NCI-H526 treated with DMSO at 0.1 percent for 48 hours (cell line): ENCODE measurements around the gene CDK6.

Experiments used
- DNase-seq: peaks from one replicate; lab custom pipeline; 2025; lab: John Stamatoyannopoulos, UW

CDK6 gene

DNA sequence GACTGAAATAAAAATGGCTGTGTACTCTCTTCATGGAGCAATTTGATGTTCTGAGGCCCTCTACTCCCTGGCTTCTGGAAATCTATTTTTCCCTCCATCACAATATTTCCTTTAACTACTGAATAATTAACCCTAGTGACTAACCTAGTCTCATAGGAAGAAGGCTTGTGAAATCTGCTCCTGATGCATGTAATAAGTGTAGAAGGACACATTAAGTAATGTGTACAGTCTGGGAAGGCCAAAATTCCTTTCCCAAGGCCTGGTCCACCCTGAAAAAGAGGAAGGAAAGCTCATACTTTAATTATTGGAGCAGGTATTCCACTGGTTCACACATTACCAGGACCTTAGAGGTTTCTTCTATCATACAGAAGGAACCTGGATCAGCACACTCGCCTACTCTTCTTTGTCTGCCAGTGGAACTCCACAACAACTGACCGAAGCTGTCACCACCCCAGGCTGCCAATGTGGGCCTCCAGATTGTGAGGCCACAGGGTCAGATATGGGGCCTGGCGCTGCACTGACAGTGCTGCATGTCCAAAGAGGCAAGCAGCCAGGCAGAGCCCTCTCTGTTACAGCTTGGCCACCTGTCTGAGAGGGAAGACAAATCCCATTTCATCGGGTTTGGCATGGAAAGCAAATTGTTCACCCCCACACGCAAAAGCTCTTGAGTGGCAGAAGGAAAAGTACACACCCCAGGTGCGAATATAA, 191.8 kb downstream of the CDK6 start:
- no peak for DNase-seq

DNA sequence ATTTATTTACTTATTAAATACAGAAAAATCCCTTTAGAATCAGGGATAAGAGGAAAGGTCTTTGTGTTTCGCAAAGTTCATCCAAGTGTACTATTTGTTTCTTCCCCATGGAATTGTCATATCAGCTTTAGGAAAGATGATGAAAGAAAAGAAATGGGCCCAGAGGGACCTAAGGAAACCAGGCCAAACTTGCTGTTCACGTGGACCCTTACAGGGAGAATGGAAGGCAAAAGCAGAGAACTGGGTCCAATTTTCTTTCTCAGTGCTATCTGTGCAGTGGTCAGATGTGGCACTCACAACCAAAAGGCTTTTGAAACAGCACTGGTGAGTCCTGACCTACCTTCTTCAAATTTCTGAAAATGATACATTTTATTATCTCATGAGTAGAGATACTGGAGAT, 192.6 kb downstream of the CDK6 start:
- DNase-seq, result no peak

DNA sequence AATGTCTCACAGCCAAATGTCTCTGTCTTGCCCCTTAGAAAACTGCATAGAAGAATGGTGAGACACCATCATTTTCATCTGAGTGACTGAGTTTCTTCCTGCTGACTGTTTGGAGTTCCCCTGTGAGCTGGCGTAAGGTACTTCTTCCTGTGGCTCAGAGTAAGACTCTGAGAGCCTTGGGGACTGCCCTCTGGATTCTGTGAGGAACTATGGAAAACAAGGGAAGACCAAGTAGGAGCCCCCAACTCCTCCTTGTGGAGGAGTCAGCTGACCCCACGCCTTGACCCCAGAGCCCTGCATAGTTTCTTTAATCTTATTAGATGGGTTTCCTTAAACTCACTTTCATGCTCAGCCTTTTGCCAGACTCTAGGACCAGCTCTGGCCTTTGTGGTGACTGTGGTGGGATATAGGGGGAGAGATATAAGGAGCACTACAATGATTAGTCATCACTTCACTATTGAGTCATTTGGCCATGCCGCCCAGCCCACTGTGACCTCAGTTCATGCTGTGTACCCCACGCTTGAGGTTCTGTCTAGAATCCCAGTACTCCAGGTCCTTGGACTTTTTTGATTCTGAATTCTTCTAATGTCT, 194.4 kb downstream of the CDK6 start:
- DNase-seq, result no peak

DNA sequence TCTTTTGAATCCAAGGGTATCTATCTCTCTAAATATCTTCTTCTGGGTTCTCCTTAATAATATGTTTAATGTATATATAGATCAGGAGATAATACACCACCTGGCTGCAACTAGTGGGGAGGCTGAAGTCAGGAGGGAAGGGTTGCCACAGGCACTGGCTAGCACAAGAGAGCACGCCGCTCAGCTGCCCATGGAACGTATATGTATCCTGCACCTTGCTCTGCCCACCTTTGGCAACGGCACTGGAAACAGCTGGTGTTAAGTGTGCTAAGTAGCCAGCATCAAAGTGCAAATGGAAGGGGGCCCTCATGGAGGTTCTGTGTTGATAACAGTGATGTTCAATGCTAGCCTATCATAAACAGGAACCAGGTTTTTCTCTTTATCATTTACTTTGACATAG, 196.4 kb downstream of the CDK6 start:
- no peak for DNase-seq

DNA sequence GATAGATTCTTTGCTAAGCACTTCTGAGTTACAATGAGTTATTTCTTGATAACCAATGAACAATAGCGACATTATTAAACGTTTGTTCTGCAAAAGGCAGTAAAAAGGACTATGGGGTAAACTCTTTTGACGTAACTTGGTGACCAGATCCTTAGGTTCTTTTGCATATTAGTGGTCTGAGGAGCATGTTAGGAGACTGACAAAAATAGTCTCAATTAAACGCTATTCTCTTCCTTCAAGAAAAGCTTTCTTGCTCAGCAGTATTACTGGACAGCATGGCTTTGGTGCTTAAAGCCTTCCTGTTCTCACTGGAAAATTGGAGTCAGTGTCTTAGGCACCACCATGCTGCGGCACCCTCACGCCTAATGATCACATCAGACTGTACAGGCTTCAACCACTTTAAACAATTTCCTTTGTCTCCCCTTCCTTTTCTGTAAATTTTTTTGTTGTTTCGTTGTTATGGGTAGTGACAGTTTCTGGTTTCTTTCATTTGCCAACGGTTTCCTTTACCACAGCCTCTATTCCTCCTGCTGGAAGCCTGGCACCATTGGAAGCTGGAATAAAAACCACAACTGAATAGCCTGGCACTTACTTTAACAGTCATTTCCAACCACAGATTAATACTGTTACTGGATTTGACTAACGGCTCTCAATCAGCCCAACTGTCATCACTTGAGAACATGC, 197.0 kb downstream of the CDK6 start:
- no peak for DNase-seq

DNA sequence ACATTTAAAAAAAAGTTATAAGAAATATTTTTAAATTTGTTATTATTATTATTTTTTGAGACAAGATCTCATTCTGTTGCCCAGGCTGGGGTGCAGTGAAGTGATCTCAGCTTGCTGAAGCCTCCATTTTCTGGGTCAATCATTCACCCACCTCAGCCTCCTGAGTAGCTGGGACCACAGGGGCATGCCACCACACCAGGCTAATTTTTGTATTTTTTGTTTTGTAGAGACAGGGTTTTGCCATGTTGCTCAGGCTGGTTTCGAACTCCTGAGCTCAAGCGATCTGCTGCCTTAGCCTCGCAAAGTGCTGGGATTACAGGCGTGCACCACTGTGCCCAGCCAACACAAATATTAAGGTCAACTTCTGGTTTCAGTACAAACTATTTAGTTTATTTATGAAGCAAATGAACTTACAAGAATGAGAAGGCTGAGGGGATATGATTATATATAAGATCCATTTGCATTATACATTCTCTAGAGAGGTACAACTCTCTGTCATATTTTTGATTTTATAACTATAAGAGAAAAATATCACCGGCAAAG, 200.3 kb downstream of the CDK6 start:
- DNase-seq, result no peak

DNA sequence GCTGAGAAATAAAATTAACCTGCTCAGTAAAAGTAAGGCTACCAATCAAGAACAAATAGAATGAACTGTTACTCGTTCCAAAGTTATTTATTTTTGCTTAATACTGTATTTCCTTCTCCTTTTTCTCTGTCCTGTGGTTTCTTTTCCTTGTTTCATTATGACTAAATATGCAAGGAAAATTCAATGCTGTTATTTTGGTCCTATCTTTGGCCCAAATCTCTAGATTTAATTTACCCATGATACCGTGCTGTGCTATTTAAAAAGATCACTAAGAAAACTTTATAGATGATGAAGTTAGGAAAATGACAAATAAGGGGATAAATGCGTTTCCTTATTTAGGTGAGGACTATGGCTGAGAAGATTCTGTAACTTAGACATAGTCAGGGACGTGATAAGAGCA, 200.8 kb downstream of the CDK6 start:
- no peak for DNase-seq

DNA sequence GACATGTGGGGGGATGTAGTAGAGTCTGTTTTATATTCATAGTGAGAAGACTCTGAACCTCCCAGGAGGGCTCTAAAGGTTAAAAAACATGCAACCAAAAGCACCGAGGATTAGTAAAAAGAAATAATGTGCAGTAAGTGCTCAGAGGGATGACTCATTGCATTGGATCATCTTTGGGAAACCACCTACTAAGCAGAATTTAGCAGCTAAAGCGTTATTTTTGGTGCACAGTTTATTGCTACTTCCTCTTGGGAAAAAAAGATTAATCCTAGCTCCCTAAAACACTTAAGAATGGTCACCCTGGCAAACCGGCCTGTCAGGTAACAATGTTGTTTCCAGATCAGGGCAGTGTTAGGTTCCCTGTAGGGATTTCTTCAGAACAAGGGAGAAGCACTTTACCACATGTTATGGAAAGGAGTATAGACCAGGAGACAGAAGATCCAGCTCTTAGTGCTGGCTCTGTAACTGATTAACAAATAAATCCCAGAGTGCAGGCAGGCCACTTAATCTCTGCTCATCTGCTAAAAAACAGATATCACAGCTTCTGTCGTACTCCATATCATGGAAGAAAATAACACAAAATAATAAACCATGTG, 201.4 kb downstream of the CDK6 start:
- DNase-seq, result no peak

DNA sequence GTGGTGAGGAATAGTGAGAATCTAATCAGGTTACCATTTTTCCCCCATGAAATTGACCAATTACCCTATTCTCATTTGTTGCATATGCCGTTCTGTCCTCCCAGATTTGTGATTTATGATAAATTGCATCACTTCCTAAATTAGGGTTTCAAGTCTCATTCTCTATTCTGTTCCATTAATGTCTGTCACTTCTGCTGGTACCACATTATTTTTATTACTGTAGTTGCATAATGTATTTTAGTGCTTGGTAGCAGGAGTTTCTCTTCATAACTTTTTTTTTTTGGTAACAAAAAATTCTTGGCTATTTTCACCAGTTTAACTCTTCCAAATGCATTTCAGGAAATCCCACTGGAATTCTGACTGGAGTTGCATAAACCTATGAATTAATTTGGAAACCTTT, 202.2 kb downstream of the CDK6 start:
- DNase-seq, result no peak

DNA sequence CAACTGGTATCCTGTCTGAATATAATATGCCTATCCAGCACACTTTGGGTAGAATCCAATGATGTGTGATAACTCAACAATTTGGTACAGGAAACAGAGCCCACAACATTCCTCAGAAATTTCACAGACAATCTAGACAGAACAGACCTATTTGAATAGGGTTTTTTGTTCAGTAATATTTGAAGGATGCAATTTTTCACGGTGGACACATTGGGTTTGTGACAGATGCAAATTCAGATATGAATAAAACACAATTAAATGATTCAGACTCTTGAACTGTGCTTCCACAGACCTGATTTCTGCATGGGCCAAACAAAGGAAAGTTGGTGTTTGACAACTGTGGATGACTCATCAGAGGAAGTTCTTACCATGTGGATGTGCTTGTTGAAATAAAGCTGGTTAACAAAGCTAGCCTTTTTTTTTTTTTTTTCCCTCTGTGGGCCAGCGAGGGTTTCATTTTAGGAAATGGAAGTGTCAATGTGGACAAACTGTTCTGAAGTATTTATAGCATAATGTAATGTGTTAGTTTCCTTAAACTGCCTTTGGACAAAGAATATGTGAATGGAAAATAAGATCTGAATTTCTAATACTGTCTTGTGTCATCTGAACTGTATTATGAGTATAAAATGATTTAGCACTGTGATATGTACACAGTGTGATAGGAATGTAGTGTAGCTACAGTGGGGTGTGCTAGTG, 203.0 kb downstream of the CDK6 start:
- no peak for DNase-seq

DNA sequence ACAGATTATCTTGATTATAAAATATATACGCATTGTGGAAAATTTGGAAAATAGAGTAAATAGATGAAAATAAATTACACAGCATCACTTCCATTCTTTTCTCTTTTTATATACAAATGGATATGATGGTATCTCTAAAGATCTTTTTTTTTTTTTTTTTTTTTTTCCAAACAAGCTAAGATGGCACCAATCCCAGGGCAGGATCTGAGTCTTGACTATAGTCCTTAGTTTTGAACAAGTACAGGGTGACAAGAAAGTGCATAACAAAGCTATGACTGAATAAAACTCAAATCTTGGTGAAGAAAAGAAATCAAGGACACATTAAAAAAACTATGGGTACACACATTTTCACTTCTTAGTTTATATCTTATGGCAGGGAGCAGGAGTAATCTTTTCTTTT, 203.6 kb downstream of the CDK6 start:
- DNase-seq, result no peak

DNA sequence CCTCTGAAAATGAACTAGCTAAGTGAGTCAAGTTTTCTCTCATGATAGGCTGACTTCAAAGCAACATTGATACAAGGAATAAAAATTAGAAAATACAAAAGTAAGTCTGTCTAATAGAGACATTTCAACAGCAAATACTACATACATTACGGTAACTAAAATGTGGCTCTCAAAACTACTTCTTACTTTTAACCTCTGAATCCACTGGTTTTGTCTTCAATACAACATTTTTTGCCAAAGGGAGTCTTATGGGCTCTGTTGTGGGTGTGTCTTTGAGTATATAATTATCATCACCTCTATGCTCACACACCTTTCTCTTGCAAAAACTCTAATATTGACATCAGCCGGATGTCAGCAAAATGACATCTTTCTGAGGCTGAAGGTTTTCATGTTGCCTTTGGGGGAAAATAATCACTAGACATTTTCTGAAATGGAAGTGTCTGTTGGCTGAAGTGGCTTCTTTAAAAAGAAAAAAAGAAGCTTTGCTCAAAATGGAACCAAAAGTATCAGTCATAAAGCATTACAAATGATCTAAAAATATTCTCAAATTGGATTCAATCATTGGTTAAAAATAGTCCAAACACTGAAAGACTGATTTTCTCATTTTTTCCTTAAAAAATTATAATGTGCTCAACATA, 204.4 kb downstream of the CDK6 start:
- no peak for DNase-seq

DNA sequence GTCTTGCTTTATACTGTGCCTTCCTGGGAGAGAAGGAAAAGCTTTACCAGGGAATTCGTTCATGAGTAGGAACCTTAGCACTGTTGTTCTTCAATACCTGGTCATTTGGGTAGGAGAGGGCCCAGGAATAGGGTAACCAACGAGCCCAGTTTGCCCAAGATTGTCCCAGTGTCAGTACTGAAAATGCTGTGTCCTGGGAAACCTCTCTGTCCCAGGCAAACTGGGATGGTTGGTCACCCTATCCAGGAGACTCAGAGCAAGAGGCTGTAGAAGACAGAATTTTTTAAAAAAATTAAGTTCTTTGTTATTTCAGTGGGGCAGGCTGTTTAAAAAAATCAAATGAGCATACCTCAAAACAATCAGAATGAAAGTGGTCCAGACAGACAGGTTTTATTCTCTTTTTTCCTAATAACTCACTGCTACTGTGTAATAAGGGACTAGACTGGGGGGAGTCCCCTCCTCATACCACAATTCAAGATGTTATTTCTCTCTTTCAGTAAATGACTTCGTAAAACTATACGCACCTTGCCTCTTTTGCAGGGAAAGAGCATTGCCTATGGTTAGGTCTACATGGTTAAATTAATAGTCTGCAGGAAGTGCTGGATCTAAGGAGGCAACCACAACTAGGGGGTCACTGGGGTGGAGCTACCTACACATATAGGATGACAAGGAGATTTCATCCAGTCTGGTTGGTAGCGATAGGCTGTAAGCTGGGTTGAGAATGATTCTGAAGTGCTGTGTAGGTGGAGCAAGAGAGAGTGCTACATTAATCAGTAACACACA, 205.1 kb downstream of the CDK6 start:
- DNase-seq, result no peak

DNA sequence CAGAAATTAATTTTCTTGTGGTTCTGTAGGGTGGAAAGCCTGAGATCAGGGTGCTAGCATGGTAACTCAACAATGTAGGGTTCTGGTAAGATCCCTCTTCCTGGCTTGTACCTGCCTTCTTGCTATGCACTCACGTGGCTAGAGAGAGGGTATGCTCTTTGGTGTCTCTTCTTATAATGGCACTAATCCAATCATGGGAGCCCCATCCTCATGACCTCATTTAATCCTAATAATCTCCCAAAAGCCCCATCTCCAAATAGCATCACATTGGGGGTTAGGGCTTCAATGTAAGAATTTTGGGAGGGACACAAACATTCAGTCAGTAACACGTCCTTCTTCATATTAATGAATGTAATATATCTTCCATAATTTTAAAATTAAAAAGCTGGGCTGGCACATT, 206.6 kb downstream of the CDK6 start:
- DNase-seq, result no peak

DNA sequence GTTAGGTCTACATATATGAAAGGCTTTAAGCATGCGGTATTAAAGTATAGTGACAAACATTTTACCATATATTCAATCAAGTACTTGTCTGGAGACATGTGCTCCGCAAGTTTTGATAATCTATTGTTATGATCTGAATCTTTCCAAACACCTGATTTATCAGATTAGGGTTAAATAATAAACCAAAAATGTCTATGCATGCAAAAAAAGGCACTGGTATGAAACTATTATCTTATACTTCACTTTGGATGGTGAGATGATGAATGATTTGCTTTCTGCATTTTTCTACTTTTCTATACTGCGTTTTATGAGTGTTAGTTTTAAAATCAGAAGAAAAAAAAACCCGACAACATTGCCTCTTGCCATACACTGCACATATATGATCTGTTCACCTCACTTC, 208.4 kb downstream of the CDK6 start:
- DNase-seq, result no peak

DNA sequence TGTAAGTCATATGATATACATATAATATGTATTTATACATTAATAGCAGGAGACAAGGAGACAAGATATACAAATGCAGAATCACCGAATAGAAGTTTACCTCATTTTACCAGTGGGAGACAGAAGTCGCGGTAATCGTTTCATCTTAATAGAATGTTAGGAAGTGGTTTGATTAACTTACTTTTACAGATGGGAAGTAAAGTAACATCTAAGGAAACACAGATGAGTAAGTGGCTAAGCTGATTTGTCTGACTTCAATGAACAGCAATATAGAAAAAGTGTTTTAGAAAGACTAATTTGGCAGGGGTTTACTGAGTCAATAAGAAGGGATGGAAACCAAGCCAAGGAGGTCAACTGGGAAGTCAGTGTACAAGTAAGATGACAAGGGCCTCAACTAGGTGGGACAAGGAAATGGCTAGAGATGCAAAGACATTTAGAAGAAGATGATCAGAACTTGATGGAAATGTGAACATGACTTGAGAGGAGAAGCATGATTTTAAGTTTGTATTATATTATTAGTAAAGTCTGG, 210.0 kb downstream of the CDK6 start:
- no peak for DNase-seq

DNA sequence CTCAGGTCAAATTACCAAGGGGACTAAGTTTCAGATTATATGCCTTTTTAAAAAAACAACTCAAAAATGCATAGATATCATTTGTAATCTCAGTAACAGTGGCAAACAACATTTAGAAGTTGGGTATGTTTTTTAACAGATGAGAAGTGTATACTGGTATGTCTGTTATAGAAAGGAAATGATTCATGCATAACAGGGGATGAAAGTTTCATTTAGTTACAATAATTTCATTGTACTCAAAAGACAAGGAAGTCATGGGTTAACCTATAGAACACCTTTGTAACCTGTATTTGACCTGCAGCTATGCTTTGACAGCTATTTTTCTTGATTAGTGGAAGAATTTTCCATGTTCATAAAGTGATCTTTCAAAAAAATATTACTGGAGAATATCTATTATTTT, 210.8 kb downstream of the CDK6 start:
- DNase-seq, result no peak

DNA sequence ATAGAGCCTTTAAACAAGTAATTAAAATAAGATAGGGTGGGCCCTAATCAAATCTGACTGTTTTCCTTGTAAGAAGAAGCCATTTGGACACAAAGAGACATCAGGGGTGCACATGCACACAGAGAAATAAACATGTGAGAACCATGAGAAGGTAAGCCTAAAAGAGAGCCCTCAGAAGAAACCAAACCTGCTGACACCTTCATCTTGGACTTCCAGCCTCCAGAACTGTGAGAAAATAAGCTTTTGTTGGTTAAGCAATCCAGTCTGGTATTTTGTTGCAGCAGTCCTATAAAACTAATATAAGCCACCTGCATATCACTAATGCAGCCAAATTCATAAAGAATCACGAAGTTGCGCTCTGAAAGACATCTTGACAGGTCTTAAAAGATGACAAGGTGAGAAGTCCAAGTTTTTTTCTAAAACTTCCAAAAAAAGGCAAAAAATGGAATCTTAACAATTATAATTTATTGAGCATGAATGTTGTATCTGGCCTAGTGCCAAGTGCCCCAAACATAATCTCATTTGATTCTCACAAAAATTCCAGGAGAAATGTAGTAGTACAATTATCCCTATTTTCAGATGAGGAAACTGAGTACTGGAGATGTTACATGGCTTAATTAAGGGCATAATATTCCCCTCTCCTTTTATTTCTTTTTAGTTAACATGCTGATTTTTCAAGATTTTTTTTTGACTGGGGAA, 211.9 kb downstream of the CDK6 start:
- no peak for DNase-seq

DNA sequence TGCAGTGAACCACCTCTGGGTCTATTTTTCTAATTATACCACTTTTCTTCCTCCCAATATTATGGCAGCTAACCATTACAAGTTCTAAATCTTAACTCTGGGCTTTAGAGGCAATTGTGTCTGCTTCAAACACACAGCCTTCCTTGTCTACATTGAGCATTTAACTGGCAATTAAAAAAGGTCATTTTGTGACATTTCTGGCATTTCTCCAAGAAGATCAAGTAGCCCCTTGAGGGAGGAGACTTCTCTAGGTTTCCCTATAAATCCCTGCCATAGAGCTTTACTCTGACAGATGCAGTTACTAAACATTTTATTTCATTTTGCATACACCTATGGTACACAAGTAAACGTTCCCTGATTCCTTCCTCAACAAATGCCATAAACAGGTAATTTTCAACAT, 212.8 kb downstream of the CDK6 start:
- no peak for DNase-seq

DNA sequence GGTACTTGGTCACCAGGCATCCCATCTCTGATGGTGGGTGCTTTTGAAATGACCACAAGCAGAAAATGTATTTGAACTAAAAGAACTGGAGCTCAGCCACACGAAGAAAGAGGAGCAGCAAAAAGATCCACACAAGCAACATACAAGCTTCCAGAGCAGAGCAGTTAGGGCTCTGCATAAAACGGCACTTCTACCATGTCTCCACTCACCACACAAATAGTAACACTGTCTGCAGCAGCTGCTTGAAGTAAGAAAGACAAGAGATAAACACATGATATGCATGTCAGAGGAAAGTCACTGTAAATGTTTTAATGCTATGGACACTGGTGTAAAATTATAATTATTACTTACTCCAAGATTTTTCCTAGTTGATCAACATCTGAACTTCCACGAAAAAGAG, 213.7 kb downstream of the CDK6 start:
- no peak for DNase-seq
